K562 (cell line): Measurements from ENCODE around the gene RFX7. TPM values are rescaled to one million over a fixed set of nuclear protein-coding genes. Genes with fewer than 3 reads are reported as not detected.

Experiments
- ATF2 ChIP-seq: sonication (generic); formaldehyde crosslinking; IDR thresholded peaks from 2 replicates; pipeline ENCODE4 v1.8.1; 2022; ENCODE audit warnings: missing genetic modification reagents
- BMI1 ChIP-seq: fragments of 150-350 bp; IDR thresholded peaks from 2 replicates; pipeline ENCODE4 v1.6.1; 2014; ENCODE audit warnings: low read length
- ELK3 ChIP-seq: fragments of 450-650 bp; formaldehyde crosslinking; IDR thresholded peaks from 2 replicates; pipeline ENCODE4 v1.4.0; 2020; ENCODE audit warnings: mild to moderate bottlenecking
- ESRRB ChIP-seq: fragments of 250-450 bp; sonication (Bioruptor Pico); IDR thresholded peaks from 2 replicates; pipeline ENCODE4 v1.5.0; 2020; ENCODE audit warnings: mild to moderate bottlenecking, moderate library complexity, borderline replicate concordance
- FOXK2 ChIP-seq, 2 experiments: fragments of 450-650 bp; IDR thresholded peaks in 1 of 2; conservative IDR thresholded peaks in 1 of 2; 2 replicates each; pipeline ENCODE4 v1.6.1; 2016; ENCODE audit warnings: low read depth in 2 of 2, mild to moderate bottlenecking in 1 of 2
- GABPB2 ChIP-seq: fragments of 250-450 bp; sonication (Bioruptor Pico); conservative IDR thresholded peaks from 2 replicates; pipeline ENCODE4 v1.5.1; 2021; ENCODE audit warnings: mild to moderate bottlenecking
- HOXB6 ChIP-seq: fragments of 250-450 bp; sonication (Bioruptor Pico); IDR thresholded peaks from 2 replicates; pipeline ENCODE4 v1.5.1; 2022; ENCODE audit warnings: mild to moderate bottlenecking, borderline replicate concordance
- NFXL1 ChIP-seq: fragments of 450-650 bp; formaldehyde crosslinking; IDR thresholded peaks from 2 replicates; pipeline ENCODE4 v1.4.0; 2021; ENCODE audit warnings: mild to moderate bottlenecking
- RHOXF2B ChIP-seq: fragments of 250-450 bp; sonication (Bioruptor Pico); conservative IDR thresholded peaks from 2 replicates; pipeline ENCODE4 v1.5.1; 2021
- SMARCC2 ChIP-seq: fragments of 450-650 bp; IDR thresholded peaks from 2 replicates; pipeline ENCODE4 v1.6.1; 2017; ENCODE audit warnings: antibody characterized with exemption, moderate library complexity, mild to moderate bottlenecking, low read depth
- SRF ChIP-seq, 2 experiments: fragments of 250-450, 450-650 bp in 1 of 2; sonication (Bioruptor Pico) in 1 of 2; sonication (generic) in 1 of 2; formaldehyde crosslinking; IDR thresholded peaks; 2 replicates each; pipeline versions ENCODE4 v1.5.0 to v1.5.1; 2020 to 2022; ENCODE audit warnings: mild to moderate bottlenecking in 1 of 2, missing genetic modification reagents in 1 of 2
- ZNF140 ChIP-seq: fragments of 250-450 bp; sonication (Bioruptor Pico); IDR thresholded peaks from 2 replicates; pipeline ENCODE4 v1.8.0; 2021; ENCODE audit warnings: moderate library complexity, mild to moderate bottlenecking, inconsistent platforms
- ZNF518B ChIP-seq: fragments of 250-450 bp; sonication (Bioruptor Pico); IDR thresholded peaks from 2 replicates; pipeline ENCODE4 v1.5.0; 2021; ENCODE audit warnings: mild to moderate bottlenecking, moderate library complexity
- ZNF740 ChIP-seq, 3 experiments: fragments of 200-800 bp in 1 of 3; sonication (Bioruptor generic) in 1 of 3; sonication (generic) in 1 of 3; formaldehyde crosslinking in 1 of 3; IDR thresholded peaks; 2 replicates each; pipeline versions ENCODE4 v1.6.1 to v1.8.0; 2016 to 2022; ENCODE audit warnings: mild to moderate bottlenecking in 2 of 3, missing compliant biosample characterization in 2 of 3, missing genetic modification characterization in 2 of 3, missing genetic modification reagents in 1 of 3
- polyA plus RNA-seq, 8 experiments: library from polyadenylated mRNA; depleted of rRNA in 4 of 8; stranded (reverse) in 5 of 8; unstranded in 3 of 8; fragments of >200 nt; fragmentation: Nextera tagmentation in 2 of 8; fragmentation: Illumina TruSeq in 1 of 8; extraction: Ambion mirVana in 2 of 8; extraction: Trizol in 1 of 8; gene quantifications; 2 replicates each; pipeline versions ENCODE4 v1.2.1 to v1.2.3, GENCODE V29; 2011 to 2014; ENCODE audit warnings: inconsistent platforms in 1 of 8, missing spikeins in 1 of 8
- total RNA-seq, 7 experiments: library from RNA; depleted of rRNA in 6 of 7; stranded (reverse); fragments of >200 nt in 6 of 7; fragmentation: Illumina TruSeq in 2 of 7; extraction: Trizol in 2 of 7; gene quantifications; 2 replicates each; pipeline versions ENCODE4 v1.2.1 to v1.2.3, GENCODE V29; 2011 to 2021; ENCODE audit warnings: low replicate concordance in 1 of 7
- TF ChIP-seq, protein P1 (sequence below): fragments of 250-450 bp; sonication (Bioruptor Pico); IDR thresholded peaks from 2 replicates; pipeline ENCODE4 v1.5.0; 2020; ENCODE audit warnings: mild to moderate bottlenecking, borderline replicate concordance
- TF ChIP-seq, protein P2 (sequence below): sonication (generic); formaldehyde crosslinking; IDR thresholded peaks from 2 replicates; pipeline ENCODE4 v1.8.0; 2022; ENCODE audit warnings: mild to moderate bottlenecking, missing genetic modification reagents

The RFX7 gene
- total and polyA plus RNA-seq, 9 of the 15 experiments (the other 6 are each of a cell fraction or from before 2014, with no cell fraction given): 2.4 to 17.9 (median 6.3) TPM

GRCh38 chr15:56052395-56053045, 191.2 kb downstream of the RFX7 start (continued):
- no peak for TF ChIP-seq ZNF140 (CRISPR knock-in tag)
- TF ChIP-seq, protein P1, sequence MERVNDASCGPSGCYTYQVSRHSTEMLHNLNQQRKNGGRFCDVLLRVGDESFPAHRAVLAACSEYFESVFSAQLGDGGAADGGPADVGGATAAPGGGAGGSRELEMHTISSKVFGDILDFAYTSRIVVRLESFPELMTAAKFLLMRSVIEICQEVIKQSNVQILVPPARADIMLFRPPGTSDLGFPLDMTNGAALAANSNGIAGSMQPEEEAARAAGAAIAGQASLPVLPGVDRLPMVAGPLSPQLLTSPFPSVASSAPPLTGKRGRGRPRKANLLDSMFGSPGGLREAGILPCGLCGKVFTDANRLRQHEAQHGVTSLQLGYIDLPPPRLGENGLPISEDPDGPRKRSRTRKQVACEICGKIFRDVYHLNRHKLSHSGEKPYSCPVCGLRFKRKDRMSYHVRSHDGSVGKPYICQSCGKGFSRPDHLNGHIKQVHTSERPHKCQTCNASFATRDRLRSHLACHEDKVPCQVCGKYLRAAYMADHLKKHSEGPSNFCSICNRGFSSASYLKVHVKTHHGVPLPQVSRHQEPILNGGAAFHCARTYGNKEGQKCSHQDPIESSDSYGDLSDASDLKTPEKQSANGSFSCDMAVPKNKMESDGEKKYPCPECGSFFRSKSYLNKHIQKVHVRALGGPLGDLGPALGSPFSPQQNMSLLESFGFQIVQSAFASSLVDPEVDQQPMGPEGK (CRISPR knock-in tag): no peak
- TF ChIP-seq BMI1: no peak
- no peak for TF ChIP-seq SRF (CRISPR knock-in tag; IDR thresholded peaks at IDR 0.05)
- no peak for TF ChIP-seq NFXL1 (CRISPR knock-in tag)
- TF ChIP-seq ZNF518B (CRISPR knock-in tag): no peak
- TF ChIP-seq ESRRB (CRISPR knock-in tag): no peak
- no peak for TF ChIP-seq GABPB2
- TF ChIP-seq SMARCC2: no peak
- no peak for TF ChIP-seq ELK3 (CRISPR knock-in tag)
- no peak for TF ChIP-seq FOXK2 (conservative IDR thresholded peaks at IDR 0.05 in 1 of 2, IDR thresholded peaks at IDR 0.05 in 1 of 2; ENCODE audit: low read depth in 2 of 2)
- TF ChIP-seq HOXB6: no peak
- no peak for TF ChIP-seq ATF2
- TF ChIP-seq RHOXF2B (CRISPR knock-in tag): no peak
- TF ChIP-seq, protein P2, sequence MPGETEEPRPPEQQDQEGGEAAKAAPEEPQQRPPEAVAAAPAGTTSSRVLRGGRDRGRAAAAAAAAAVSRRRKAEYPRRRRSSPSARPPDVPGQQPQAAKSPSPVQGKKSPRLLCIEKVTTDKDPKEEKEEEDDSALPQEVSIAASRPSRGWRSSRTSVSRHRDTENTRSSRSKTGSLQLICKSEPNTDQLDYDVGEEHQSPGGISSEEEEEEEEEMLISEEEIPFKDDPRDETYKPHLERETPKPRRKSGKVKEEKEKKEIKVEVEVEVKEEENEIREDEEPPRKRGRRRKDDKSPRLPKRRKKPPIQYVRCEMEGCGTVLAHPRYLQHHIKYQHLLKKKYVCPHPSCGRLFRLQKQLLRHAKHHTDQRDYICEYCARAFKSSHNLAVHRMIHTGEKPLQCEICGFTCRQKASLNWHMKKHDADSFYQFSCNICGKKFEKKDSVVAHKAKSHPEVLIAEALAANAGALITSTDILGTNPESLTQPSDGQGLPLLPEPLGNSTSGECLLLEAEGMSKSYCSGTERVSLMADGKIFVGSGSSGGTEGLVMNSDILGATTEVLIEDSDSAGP (CRISPR knock-in tag): no peak
- no peak for TF ChIP-seq ZNF740 (CRISPR knock-in tag; IDR thresholded peaks at IDR 0.05)
- TF ChIP-seq ZNF740 (tag; IDR thresholded peaks at IDR 0.05): no peak
